Measurements from ENCODE around the gene DCAF6.

Gene DCAF6

GRCh38 chr1:168088511-168089325 is 152.2 kb downstream of the DCAF6 start:
- DNase-seq: no peak

- no peak for DNase-seq
These were observed 153.0 kb downstream of the DCAF6 start for GRCh38 chr1:168089326-168089978.

- DNase-seq: no peak
These were observed 153.5 kb downstream of the DCAF6 start for GRCh38 chr1:168089979-168090337.

GRCh38 chr1:168090395-168090794 is 153.9 kb downstream of the DCAF6 start:
- DNase-seq: no peak

- no peak for DNase-seq
These were observed 154.6 kb downstream of the DCAF6 start for GRCh38 chr1:168091063-168091462.

GRCh38 chr1:168091720-168092550 is 155.5 kb downstream of the DCAF6 start:
- DNase-seq: no peak

- no peak for DNase-seq
These were observed 156.3 kb downstream of the DCAF6 start for GRCh38 chr1:168092566-168093355.

GRCh38 chr1:168093616-168094015 is 157.1 kb downstream of the DCAF6 start:
- no peak for DNase-seq

- no peak for DNase-seq
These were observed 159.0 kb downstream of the DCAF6 start for GRCh38 chr1:168095476-168095875.

- DNase-seq: no peak
These were observed 160.0 kb downstream of the DCAF6 start for GRCh38 chr1:168096296-168097165.

- DNase-seq: no peak
These were observed 161.5 kb downstream of the DCAF6 start for GRCh38 chr1:168097921-168098528.

- no peak for DNase-seq
These were observed 162.2 kb downstream of the DCAF6 start for GRCh38 chr1:168098534-168099320.

GRCh38 chr1:168099337-168099801 is 162.9 kb downstream of the DCAF6 start:
- DNase-seq: no peak

- DNase-seq: no peak
These were observed 164.0 kb downstream of the DCAF6 start for GRCh38 chr1:168100315-168101002.

- DNase-seq: no peak
These were observed 164.9 kb downstream of the DCAF6 start for GRCh38 chr1:168101336-168101735.

GRCh38 chr1:168102487-168102886 is 166.0 kb downstream of the DCAF6 start:
- DNase-seq: no peak

GRCh38 chr1:168104535-168104934 is 168.1 kb downstream of the DCAF6 start:
- DNase-seq: no peak

- no peak for DNase-seq
These were observed 169.4 kb downstream of the DCAF6 start for GRCh38 chr1:168105846-168106245.

GRCh38 chr1:168106274-168106673 is 169.8 kb downstream of the DCAF6 start:
- DNase-seq: no peak
